Measurements from ENCODE around the gene PARP16.

DNA sequence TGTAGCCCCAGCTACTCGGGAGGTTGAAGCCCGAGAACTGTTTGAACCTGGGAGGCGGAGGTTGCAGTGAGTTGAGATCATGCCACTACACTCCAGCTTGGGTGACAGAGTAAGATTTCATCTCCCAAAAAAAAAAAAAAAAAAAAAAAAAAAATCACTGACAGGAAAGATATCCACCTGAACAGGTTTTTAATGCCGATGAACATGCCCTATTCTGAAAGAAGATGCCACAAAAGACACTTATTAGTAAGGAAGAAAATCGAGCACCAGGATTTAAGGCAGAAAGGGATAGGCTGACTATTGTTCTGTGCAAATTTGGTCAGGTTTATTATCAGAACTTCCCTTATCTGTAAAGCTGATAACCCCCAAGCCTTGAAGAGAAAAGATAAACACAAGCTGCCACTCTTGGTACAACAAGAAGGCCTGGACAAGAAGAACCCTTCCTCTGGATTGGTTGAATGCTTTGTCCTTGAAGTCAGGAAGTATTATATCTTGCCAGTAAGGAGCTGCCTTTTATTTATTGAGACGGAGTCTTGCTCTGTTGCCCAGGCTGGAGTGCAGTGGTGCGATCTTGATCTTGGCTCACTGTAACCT, 2.7 kb upstream of the PARP16 start:
- TF ChIP-seq ZNF175 (tag by site-specific recombination; IDR thresholded peaks at IDR 0.05) (no peak), OSR2 (tag by site-specific recombination; IDR thresholded peaks at IDR 0.05) (no peak), ZNF416 (tag by site-specific recombination; IDR thresholded peaks at IDR 0.05) (no peak), GLIS2 (tag by site-specific recombination; IDR thresholded peaks at IDR 0.05) (no peak), REST (tag by site-specific recombination; IDR thresholded peaks at IDR 0.05) (no peak), YY1 (tag by site-specific recombination; IDR thresholded peaks at IDR 0.05) (no peak), CTCF (tag by site-specific recombination; IDR thresholded peaks at IDR 0.05) (no peak), SP2 (tag by site-specific recombination; IDR thresholded peaks at IDR 0.05) (no peak), ZNF140 (tag by site-specific recombination; IDR thresholded peaks at IDR 0.05) (no peak), MZF1 (tag by site-specific recombination; IDR thresholded peaks at IDR 0.05; ENCODE audit: borderline replicate concordance) (no peak), ZNF549 (tag by site-specific recombination; IDR thresholded peaks at IDR 0.05) (no peak), ZNF530 (tag by site-specific recombination; IDR thresholded peaks at IDR 0.05; ENCODE audit: low read depth) (no peak)
- TF ChIP-seq, protein P1, sequence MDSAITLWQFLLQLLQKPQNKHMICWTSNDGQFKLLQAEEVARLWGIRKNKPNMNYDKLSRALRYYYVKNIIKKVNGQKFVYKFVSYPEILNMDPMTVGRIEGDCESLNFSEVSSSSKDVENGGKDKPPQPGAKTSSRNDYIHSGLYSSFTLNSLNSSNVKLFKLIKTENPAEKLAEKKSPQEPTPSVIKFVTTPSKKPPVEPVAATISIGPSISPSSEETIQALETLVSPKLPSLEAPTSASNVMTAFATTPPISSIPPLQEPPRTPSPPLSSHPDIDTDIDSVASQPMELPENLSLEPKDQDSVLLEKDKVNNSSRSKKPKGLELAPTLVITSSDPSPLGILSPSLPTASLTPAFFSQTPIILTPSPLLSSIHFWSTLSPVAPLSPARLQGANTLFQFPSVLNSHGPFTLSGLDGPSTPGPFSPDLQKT (IDR thresholded peaks at IDR 0.05; ENCODE audit: borderline replicate concordance, low read depth, low read length) = no peak
